ENCODE results near the gene ATCAY. TPM values are rescaled to one million over a fixed set of nuclear protein-coding genes. Genes with fewer than 3 reads are reported as not detected.
"Not testable (repeated sequence)": the region's sequence is repeated elsewhere in the genome, so short reads cannot be mapped to it uniquely, and the experiment has no call there.

The ATCAY gene
- total and polyA plus RNA-seq, 7 donors: 1.5 to 3.8 (median 2.1) TPM; not detected in 2

GRCh38 chr19:3950871-3951861, 70.7 kb downstream of the ATCAY start:
- intact Hi-C loops (cut with DNase I): no loop called here
- H3K4me3 ChIP-seq: peak overlapping the region; percentile 7 to 43 (median 30)
- no peaks in the 10 kb centered on the region for H3K9me3 ChIP-seq
- DNase-seq: peak; percentile 84
- WGBS, 2 donors: 41 to 50% methylated on average over 41 of the region's 41 CpGs
- peaks cover 0 to 14% (median 5%) of the 10 kb centered on the region in 4 donors for H3K36me3 ChIP-seq
- no peak for TF ChIP-seq EP300 (IDR thresholded peaks at IDR 0.05)
- TF ChIP-seq POLR2A (IDR thresholded peaks at IDR 0.05): no peak
- TF ChIP-seq POLR2AphosphoS5 (IDR thresholded peaks at IDR 0.05): peak in 3 of 4 donors; percentile 3 to 68 (median 54)
- H3K27ac ChIP-seq: peak overlapping the region; percentile 83 to 89 (median 86)
- H3K4me1 ChIP-seq: peaks cover 0 to 49% (median 47%) of the 10 kb centered on the region in 4 donors
- H3K27me3 ChIP-seq: no peaks in the 10 kb centered on the region

GRCh38 chr19:3952755-3953276, 72.3 kb downstream of the ATCAY start:
- DNase-seq; H3K4me3 ChIP-seq; H3K9me3 ChIP-seq; H3K27me3 ChIP-seq; intact Hi-C loops (cut with DNase I): not testable (repeated sequence)
- Histone ChIP-seq H3K4me1 (peaks cover 0 to 49% (median 47%) of the 10 kb centered on the region in 4 donors), H3K36me3 (peaks cover 0 to 30% (median 13%) of the 10 kb centered on the region in 4 donors), H3K27ac (peak overlapping the region; percentile 83 to 89 (median 86))
- WGBS, 2 donors: 76 to 87% methylated on average over 9 of the region's 9 CpGs

- 88 to 90% methylated on average over 12 of the region's 12 CpGs for WGBS, 2 donors
Measured at GRCh38 chr19:3954107-3954506, 73.6 kb downstream of the ATCAY start.

GRCh38 chr19:3955276-3955675, 74.8 kb downstream of the ATCAY start:
- Histone ChIP-seq H3K36me3 (peaks cover 24 to 54% (median 34%) of the 10 kb centered on the region in 4 donors), H3K4me1 (peaks cover 0 to 47% (median 45%) of the 10 kb centered on the region in 4 donors), H3K27ac (peak overlapping the region; percentile 83 to 89 (median 86))
- H3K4me3 ChIP-seq; intact Hi-C loops (cut with DNase I); DNase-seq; H3K27me3 ChIP-seq; H3K9me3 ChIP-seq: not testable (repeated sequence)
- 77 to 82% methylated on average over 13 of the region's 13 CpGs for WGBS, 2 donors

More at GRCh38 chr19:3954107-3954506, 73.6 kb downstream of the ATCAY start:
- H3K36me3 ChIP-seq: peaks cover 13 to 42% (median 22%) of the 10 kb centered on the region in 4 donors
- peak in 1 of 4 donors; percentile 32 for TF ChIP-seq POLR2AphosphoS5 (IDR thresholded peaks at IDR 0.05)
- no peak for TF ChIP-seq EP300 (IDR thresholded peaks at IDR 0.05)
- no peak for TF ChIP-seq POLR2A (IDR thresholded peaks at IDR 0.05)
- no peak for TF ChIP-seq CTCF (IDR thresholded peaks at IDR 0.05)
- no peaks in the 10 kb centered on the region for H3K27me3 ChIP-seq
- peak; percentile 66 for DNase-seq
- peak overlapping the region; percentile 83 to 89 (median 86) for H3K27ac ChIP-seq
- H3K9me3 ChIP-seq: no peaks in the 10 kb centered on the region
- intact Hi-C loops (cut with DNase I): no loop called here
- H3K4me3 ChIP-seq: no peak overlapping the region
- peaks cover 0 to 49% (median 47%) of the 10 kb centered on the region in 4 donors for H3K4me1 ChIP-seq

- intact Hi-C loops (cut with DNase I): no loop called here
- H3K36me3 ChIP-seq: peaks cover 28 to 58% (median 38%) of the 10 kb centered on the region in 4 donors
- no peak overlapping the region for H3K4me3 ChIP-seq
- H3K27ac ChIP-seq: peak overlapping the region; percentile 83 to 89 (median 86)
- H3K9me3 ChIP-seq: no peaks in the 10 kb centered on the region
- DNase-seq: peak; percentile 61
- 88 to 91% methylated on average over 10 of the region's 10 CpGs for WGBS, 2 donors
- no peaks in the 10 kb centered on the region for H3K27me3 ChIP-seq
- H3K4me1 ChIP-seq: peaks cover 0 to 42% (median 41%) of the 10 kb centered on the region in 4 donors
- TF ChIP-seq POLR2AphosphoS5 (IDR thresholded peaks at IDR 0.05): peak in 2 of 4 donors; percentile 41 to 43
- no peak for TF ChIP-seq CTCF (IDR thresholded peaks at IDR 0.05)
Measured at GRCh38 chr19:3955688-3956087, 75.2 kb downstream of the ATCAY start.
